Measurements from ENCODE around the gene ITIH3.

The ITIH3 gene

DNA sequence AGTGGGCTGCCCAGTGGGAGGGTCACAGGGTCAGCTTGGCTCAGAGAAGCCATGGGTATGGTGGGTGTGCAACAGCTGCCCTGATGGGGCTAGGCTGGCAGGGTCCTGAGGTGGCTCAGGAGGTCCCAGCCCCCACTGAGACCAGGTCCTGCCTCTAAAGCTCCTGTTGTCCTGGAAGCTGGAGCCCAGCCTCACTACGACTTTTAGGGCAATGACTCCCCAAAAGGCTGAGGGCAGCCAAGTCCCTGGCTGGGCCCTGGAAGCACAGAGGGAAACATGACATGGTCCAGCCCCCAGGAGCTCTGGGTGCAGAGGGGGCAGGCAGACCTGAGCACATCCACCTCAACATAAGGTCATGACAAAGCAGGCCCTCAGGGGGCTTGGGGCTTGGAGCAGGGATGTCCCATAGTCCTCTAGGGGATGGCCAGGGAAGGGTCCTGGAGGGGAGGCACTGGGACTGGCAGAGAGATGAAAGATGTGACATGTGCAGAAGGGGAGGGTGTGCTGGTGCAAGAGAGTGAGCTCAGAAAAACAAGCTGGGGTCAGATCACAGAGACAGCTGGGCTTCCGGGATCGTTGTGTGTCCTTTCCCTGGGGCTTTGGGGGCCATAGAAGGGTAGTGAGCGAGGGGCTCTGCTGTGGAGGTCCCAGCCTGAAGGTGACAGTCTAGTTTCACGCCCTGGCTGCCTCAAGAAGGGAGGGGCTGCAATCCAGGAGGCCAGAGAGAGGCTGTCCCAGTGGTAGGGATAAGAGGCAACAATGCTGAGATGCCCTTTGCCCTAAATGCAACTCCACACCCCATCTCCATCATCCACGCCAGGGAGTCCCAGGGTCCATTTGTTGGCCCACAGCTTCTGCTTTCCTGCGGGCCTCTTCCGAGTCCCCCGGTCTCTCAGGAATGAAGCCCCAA lies 639 bp upstream of the ITIH3 start:
- no peak for DNase-seq (ENCODE audit: low read depth in 2 of 2)

- no peak for DNase-seq (ENCODE audit: low read depth in 2 of 2)
These were observed 803 bp downstream of the ITIH3 start for GRCh38 chr3:52795298-52795900.

DNA sequence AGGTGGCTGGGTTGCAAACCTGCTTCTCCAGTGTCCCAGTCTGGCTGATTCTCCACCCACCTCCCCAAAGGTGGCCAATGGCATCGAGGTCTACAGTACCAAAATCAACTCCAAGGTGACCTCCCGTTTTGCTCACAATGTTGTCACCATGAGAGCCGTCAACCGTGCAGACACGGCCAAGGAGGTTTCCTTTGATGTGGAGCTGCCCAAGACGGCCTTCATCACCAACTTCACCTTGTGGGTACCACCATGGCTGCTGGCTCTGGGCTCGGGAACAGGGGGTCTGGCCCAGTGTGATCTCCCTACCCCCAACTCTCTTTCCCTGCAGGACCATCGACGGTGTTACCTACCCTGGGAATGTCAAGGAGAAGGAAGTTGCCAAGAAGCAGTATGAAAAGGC lies 1.8 kb downstream of the ITIH3 start:
- no peak for DNase-seq (ENCODE audit: low read depth in 2 of 2)

GRCh38 chr3:52798376-52798977 lies 3.9 kb downstream of the ITIH3 start:
- no peak for DNase-seq (ENCODE audit: low read depth in 2 of 2)

GRCh38 chr3:52798978-52799476 lies 4.4 kb downstream of the ITIH3 start:
- peak in 1 of 2 donors; percentile 14 for DNase-seq (ENCODE audit: low read depth in 2 of 2)

- DNase-seq (ENCODE audit: low read depth in 2 of 2): no peak
These were observed 5.5 kb downstream of the ITIH3 start for GRCh38 chr3:52800079-52800478.

- no peak for DNase-seq (ENCODE audit: low read depth in 2 of 2)
These were observed 7.2 kb downstream of the ITIH3 start for GRCh38 chr3:52801839-52802238.

- no peak for DNase-seq (ENCODE audit: low read depth in 2 of 2)
These were observed 10.9 kb downstream of the ITIH3 start for GRCh38 chr3:52805270-52806039.

DNA sequence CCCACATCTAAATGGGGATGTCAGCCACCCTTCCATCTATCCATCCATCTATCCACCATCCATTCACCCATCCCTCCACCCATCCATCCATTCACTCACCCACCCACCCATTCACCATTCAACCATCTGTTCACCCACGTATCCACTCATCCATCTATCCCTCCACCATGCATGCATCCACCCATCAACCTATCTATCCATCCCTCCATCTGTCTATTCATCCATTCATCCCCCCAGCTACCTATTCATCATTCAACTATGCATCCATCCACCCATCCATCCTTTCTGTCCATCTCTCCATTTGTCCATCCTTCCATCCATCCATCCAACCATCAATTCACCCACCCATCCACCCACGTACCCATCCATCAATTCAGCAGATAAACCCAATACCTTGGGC lies 14.6 kb downstream of the ITIH3 start:
- DNase-seq (ENCODE audit: low read depth in 2 of 2): no peak

GRCh38 chr3:52809662-52810377 lies 15.2 kb downstream of the ITIH3 start:
- DNase-seq (ENCODE audit: low read depth in 2 of 2): no peak

DNA sequence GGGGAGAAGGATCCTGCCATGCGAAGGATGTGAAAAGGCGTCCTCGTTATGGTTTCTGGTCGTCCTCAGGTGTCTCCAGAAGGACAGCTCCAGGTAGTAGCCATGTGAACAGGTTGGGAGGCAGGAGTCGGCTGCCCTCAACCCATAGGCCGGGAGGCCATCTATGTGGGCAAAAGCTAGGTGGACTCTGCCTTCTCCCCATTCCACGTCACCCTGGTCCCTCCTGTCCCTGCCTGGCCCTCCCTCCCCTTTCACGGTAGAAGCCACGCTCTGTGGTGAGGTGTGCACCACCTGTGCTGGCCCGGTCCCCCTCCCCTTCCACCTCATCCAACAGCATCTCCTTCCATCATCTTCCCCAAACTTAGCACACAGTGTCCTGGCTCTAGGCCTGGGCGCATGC lies 16.3 kb downstream of the ITIH3 start:
- DNase-seq (ENCODE audit: low read depth in 2 of 2): no peak

GRCh38 chr3:52811452-52812011 lies 16.9 kb downstream of the ITIH3 start:
- DNase-seq (ENCODE audit: low read depth in 2 of 2): no peak

DNA sequence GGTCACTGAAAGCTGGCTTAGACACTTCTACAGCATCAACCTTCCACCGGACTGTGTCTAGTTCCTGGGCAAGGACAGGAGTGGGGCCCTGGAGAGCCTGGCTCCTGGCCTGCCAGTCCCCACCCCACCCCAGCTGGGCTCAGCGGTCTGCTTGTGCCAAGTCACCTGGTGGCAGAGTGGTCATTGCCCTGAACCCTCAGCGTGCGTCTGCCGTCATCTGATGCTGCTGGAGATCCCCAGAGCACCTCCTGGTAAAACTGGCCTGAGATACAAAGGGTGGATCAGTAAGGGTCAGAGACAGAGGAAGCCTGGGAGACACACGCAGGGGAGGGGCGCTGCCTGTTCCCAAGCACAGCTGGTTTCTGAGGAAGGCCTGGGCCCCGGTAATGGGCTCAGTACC lies 19.2 kb downstream of the ITIH3 start:
- DNase-seq (ENCODE audit: low read depth in 2 of 2): no peak

- no peak for DNase-seq (ENCODE audit: low read depth in 2 of 2)
These were observed 21.6 kb downstream of the ITIH3 start for GRCh38 chr3:52816199-52816598.

- DNase-seq (ENCODE audit: low read depth in 2 of 2): no peak
These were observed 22.1 kb downstream of the ITIH3 start for GRCh38 chr3:52816654-52817053.

DNA sequence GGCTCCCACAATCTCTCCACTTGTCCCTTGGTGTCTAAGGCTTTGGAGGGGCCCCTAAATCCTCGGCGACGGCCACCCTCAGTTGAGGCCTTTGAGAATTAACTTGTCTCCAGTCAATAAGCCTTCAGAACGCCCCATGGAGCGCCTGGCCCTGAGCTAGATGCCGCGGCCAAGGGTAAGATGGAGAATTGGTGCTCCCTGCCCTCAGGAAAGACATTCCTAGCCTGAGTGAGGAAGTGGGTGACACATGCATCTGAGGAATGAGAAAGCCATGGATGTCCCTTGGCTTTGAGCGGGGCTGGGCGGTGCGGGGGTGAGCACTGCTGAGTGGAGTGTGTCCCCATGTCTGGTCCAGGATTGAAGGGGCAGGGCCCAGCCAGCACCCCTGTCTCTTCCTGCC lies 22.6 kb downstream of the ITIH3 start:
- no peak for DNase-seq (ENCODE audit: low read depth in 2 of 2)

- DNase-seq (ENCODE audit: low read depth in 2 of 2): no peak
These were observed 23.3 kb downstream of the ITIH3 start for GRCh38 chr3:52817860-52818259.

- DNase-seq (ENCODE audit: low read depth in 2 of 2): no peak
These were observed 25.3 kb downstream of the ITIH3 start for GRCh38 chr3:52819936-52820335.

DNA sequence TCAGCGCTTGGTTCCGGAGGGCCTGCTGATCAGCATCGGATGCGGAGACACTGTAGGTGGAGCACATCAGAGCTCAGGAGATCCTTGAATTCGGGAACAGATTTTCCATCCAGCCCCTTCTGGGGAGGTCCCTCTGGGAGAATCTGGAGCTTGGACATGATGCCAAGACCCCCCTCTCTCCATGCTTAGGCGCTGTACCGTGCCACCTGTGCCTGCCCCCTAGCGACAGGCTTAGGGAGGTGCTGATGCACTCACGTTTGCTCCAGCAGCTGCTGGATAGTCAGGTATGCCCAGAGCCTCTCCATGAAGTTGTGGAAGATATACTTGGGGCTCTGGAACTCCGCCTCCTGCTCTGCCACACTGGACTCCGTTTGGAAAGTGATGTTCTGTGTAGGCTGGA lies 26.1 kb downstream of the ITIH3 start:
- peak; percentile 10 to 12 for DNase-seq (ENCODE audit: low read depth in 2 of 2)

- no peak for DNase-seq (ENCODE audit: low read depth in 2 of 2)
These were observed 27.8 kb downstream of the ITIH3 start for GRCh38 chr3:52822363-52822762.

DNA sequence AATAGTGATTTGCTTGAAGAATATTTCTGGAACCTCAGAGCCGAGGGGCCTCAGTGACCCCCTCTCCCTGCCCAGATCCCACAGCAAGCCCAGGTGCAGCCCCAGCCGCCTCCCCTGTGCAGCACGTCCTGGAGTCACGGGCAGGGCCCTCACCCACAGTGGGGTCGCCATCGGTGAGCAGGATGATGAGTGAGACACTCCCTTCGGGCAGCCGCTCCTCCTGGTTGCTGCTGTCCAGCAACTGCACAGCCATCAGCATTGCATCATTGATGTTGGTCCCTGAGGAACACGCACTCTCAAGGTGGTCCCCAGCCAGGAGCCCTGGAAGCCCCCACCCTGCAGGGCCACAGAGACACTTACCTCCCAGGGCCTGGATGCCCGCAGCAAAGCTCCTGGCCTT lies 29.4 kb downstream of the ITIH3 start:
- DNase-seq (ENCODE audit: low read depth in 2 of 2): no peak
